Measurements from ENCODE around the gene SASH1.

GRCh38 chr6:148443798-148444560 is 101.3 kb downstream of the SASH1 start:
- TF ChIP-seq ARNT (IDR thresholded peaks at IDR 0.05) (no peak), FOXA1 (IDR thresholded peaks at IDR 0.05) (no peak), SUZ12 (IDR thresholded peaks at IDR 0.05) (no peak), BHLHE40 (IDR thresholded peaks at IDR 0.05; ENCODE audit: borderline replicate concordance) (no peak), HDGF (IDR thresholded peaks at IDR 0.05; ENCODE audit: borderline replicate concordance) (no peak), CTBP1 (IDR thresholded peaks at IDR 0.05; ENCODE audit: borderline replicate concordance) (no peak), ZNF384 (IDR thresholded peaks at IDR 0.05) (no peak), TARDBP (IDR thresholded peaks at IDR 0.05) (no peak), ELF4 (IDR thresholded peaks at IDR 0.05) (no peak), L3MBTL2 (conservative IDR thresholded peaks at IDR 0.05) (no peak), FOXM1 (IDR thresholded peaks at IDR 0.05; ENCODE audit: borderline replicate concordance) (no peak), LEF1 (IDR thresholded peaks at IDR 0.05; ENCODE audit: borderline replicate concordance) (no peak), SP1 (IDR thresholded peaks at IDR 0.05) (no peak)
